Colonic mucosa (tissue), 4 donors: ENCODE results near the gene DIP2C. TPM values are rescaled to one million over a fixed set of nuclear protein-coding genes. Genes with fewer than 3 reads are reported as not detected.
"Not testable (repeated sequence)": the region's sequence is repeated elsewhere in the genome, so short reads cannot be mapped to it uniquely, and the experiment has no call there.

Source experiments
- DNase-seq: peaks from one replicate; pipeline ENCODE4 v3.0.0-alpha.2; 2020
- H3K27ac ChIP-seq: fragments of 200-600 bp; one replicate; pipeline ENCODE4 v1.8.0; 2021
- H3K27me3 ChIP-seq: fragments of 200-600 bp; one replicate; pipeline ENCODE4 v1.8.0; 2021
- H3K36me3 ChIP-seq: fragments of 200-600 bp; one replicate; pipeline ENCODE4 v1.8.0; 2021
- H3K4me1 ChIP-seq: fragments of 200-600 bp; one replicate; pipeline ENCODE4 v1.8.0; 2021; ENCODE audit warnings: mild to moderate bottlenecking
- H3K4me3 ChIP-seq: fragments of 200-600 bp; one replicate; pipeline ENCODE4 v1.8.0; 2021
- H3K9ac ChIP-seq, 2 donors: one replicate each; pipeline ENCODE4 v1.7.0; 2013; ENCODE audit warnings: control low read depth in 2 of 2, low read depth in 2 of 2, low read length in 2 of 2
- H3K9me3 ChIP-seq: fragments of 200-600 bp; one replicate; pipeline ENCODE4 v1.8.0; 2021
- intact Hi-C: fragments of 100-400 bp; cut with DNase I; formaldehyde crosslinking; loops from one replicate; pipeline ENCODE4 v1.14.1; 2022
- total RNA-seq, 2 donors: library from RNA; stranded (reverse); fragmentation: NEBNext Ultra II Directional in 1 of 2; extraction: Animal tissue kit (Norgen Biotek cat#: 25700) in 1 of 2; gene quantifications; one replicate each; pipeline ENCODE4 v1.2.1, GENCODE V29; 2021
- TF ChIP-seq, protein P1 (sequence below): fragments of 200-600 bp; IDR thresholded peaks from one replicate; pipeline ENCODE4 v1.8.0; 2022; ENCODE audit warnings: antibody characterized with exemption, mild to moderate bottlenecking
- donor health status: healthy.
- donor health status: DM: no; HTN: no; CAD: no.
- donor health status: DM: no; HTN: no; CAD: no.

The DIP2C gene
- total RNA-seq, 2 donors from 2014 or later: 7.6 to 11.2 TPM

DNA sequence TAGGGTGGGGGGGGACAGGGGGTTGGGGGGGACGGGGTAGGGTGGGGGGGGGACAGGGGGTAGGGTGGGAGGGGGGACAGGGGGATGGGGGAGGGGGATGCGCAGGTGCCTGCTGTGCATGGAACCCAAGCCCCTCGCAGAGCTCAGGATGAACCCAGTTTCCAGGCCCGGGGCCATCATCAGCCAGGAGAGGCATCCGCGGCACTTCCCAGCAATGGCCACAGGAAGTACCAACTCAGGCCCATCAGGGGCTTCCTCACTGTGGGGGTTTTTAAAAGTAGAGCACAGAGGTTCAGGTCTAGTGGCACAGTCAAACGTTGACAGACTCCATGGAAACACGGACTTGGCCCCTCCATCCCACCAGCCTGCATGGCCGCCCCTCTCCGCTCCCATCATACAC, 172.7 kb downstream of the DIP2C start:
- Histone ChIP-seq H3K27ac (no peak overlapping the region), H3K27me3 (no peaks in the 10 kb centered on the region), H3K36me3 (no peaks in the 10 kb centered on the region), H3K4me3 (no peak overlapping the region), H3K4me1 (no peaks in the 10 kb centered on the region), H3K9ac (no peak overlapping the region), H3K9me3 (no peaks in the 10 kb centered on the region)
- no peak for DNase-seq
- TF ChIP-seq, protein P1, sequence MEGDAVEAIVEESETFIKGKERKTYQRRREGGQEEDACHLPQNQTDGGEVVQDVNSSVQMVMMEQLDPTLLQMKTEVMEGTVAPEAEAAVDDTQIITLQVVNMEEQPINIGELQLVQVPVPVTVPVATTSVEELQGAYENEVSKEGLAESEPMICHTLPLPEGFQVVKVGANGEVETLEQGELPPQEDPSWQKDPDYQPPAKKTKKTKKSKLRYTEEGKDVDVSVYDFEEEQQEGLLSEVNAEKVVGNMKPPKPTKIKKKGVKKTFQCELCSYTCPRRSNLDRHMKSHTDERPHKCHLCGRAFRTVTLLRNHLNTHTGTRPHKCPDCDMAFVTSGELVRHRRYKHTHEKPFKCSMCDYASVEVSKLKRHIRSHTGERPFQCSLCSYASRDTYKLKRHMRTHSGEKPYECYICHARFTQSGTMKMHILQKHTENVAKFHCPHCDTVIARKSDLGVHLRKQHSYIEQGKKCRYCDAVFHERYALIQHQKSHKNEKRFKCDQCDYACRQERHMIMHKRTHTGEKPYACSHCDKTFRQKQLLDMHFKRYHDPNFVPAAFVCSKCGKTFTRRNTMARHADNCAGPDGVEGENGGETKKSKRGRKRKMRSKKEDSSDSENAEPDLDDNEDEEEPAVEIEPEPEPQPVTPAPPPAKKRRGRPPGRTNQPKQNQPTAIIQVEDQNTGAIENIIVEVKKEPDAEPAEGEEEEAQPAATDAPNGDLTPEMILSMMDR: no peak
- intact Hi-C loops: loop anchor here (10.0 kb wide), 2 partner anchors 148 to 178 kb away; no protein-coding TSS in a partner anchor

DNA sequence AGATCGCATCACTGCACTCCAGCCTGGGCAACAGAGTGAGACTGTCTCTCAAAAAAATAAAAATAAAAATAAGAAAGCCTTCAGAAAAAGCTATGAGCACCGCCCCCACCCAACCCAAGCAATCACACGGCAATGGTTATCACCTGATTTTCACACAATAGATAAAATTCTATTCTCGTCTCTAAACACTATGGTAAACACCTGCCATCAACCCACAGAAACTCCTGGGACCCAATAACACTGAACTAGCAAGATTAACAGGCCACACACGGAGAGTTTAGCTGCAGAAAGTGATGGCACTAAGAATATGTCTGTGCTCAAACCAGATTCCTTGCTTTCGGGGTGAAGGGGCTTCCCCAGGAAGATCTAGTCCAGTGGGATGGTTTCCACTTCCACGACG, 173.8 kb downstream of the DIP2C start:
- intact Hi-C loops: loop anchor here (10.0 kb wide), 2 partner anchors 149 to 179 kb away; no protein-coding TSS in a partner anchor
- TF ChIP-seq, protein P1: no peak

DNA sequence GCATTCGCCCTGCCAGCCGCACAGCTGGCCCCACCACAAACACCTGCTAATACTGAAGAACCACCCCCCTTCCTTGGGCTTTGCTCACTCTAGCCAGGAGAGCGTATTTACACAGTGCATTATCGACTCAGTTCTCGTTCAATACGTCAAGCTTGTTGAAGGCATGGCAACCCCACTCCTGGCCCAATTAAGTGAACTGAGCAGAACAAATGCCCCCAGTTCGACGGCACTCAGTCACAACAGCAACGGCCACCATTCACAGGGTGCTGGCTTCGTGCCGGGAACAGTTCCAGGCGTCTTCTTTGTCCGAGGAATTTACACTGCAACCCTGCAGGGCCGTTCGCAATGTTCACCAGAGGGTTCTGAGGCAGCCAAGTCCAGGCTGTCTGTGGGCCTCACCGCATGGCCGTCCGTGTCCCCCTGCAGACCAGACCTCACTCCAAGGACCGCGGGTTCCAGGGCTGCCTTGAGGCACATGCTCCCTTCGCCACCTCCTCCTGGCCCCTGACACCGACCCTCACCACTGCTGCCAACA, 175.3 kb downstream of the DIP2C start:
- peak overlapping the region in 1 of 2 donors; percentile 47 for H3K9ac ChIP-seq
- DNase-seq: no peak
- H3K27ac ChIP-seq: no peak overlapping the region
- H3K36me3 ChIP-seq: no peaks in the 10 kb centered on the region
- intact Hi-C loops: loop anchor here (5.0 to 10.0 kb wide), 3 partner anchors 151 to 273 kb away; no protein-coding TSS in a partner anchor
- H3K4me1 ChIP-seq: no peaks in the 10 kb centered on the region
- no peak overlapping the region for H3K4me3 ChIP-seq
- H3K9me3 ChIP-seq: no peaks in the 10 kb centered on the region
- no peaks in the 10 kb centered on the region for H3K27me3 ChIP-seq
- TF ChIP-seq, protein P1: no peak

More for the DNA sequence above, 173.8 kb downstream of the DIP2C start:
- DNase-seq: no peak
- H3K27me3 ChIP-seq: no peaks in the 10 kb centered on the region
- no peaks in the 10 kb centered on the region for H3K9me3 ChIP-seq
- H3K36me3 ChIP-seq: no peaks in the 10 kb centered on the region
- no peak overlapping the region for H3K4me3 ChIP-seq
- no peak overlapping the region for H3K27ac ChIP-seq
- H3K4me1 ChIP-seq: no peaks in the 10 kb centered on the region
- no peak overlapping the region for H3K9ac ChIP-seq

DNA sequence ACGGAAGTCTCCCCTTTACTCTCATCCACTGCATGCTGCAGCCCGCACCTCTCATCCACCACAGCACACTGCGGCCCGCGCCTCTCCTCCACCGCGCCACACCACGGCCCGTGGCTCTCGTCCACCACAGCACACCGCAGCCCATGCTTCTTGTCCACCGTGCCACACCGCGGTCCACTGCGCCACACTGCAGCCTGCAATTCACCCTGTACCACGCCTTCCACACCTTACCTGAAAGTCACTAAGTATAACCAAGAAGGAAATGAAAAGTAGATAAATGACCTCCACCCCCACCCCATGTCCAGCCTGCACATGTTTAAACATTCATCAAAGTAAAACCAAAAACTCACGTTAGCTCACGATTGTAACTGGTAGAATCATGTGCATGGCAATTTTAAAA, 176.1 kb downstream of the DIP2C start:
- no peaks in the 10 kb centered on the region for H3K36me3 ChIP-seq
- no peaks in the 10 kb centered on the region for H3K9me3 ChIP-seq
- peak overlapping the region in 1 of 2 donors; percentile 47 for H3K9ac ChIP-seq
- no peaks in the 10 kb centered on the region for H3K4me1 ChIP-seq
- no peak overlapping the region for H3K27ac ChIP-seq
- H3K4me3 ChIP-seq: peak overlapping the region; percentile 16
- intact Hi-C loops: loop anchor here (5.0 to 10.0 kb wide), 3 partner anchors 151 to 274 kb away; no protein-coding TSS in a partner anchor
- no peaks in the 10 kb centered on the region for H3K27me3 ChIP-seq
- TF ChIP-seq, protein P1: no peak
- peak; percentile 61 for DNase-seq

DNA sequence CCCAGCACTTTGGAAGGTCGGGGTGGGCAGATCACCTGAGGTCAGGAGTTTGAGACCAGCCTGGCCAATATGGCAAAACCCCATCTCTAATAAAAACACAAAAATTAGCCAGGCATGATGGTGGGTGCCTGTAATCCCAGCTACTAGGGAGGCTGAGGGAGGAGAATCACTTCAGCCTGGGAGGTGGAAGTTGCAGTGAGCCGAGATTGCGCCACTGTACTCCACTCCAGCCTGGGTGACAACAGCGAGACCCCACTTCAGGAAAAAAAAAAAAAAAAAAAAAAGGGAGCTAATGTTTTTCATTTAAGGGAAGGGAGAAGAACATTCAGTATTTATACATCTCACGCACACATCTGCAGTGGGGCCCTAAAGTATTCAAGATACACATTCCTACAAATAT, 176.8 kb downstream of the DIP2C start:
- not testable (repeated sequence) for DNase-seq, H3K36me3 ChIP-seq, H3K9ac ChIP-seq, H3K4me3 ChIP-seq, H3K27ac ChIP-seq, H3K9me3 ChIP-seq, H3K4me1 ChIP-seq, H3K27me3 ChIP-seq
- intact Hi-C loops: loop anchor here (5.0 to 10.0 kb wide), 3 partner anchors 152 to 275 kb away; no protein-coding TSS in a partner anchor

DNA sequence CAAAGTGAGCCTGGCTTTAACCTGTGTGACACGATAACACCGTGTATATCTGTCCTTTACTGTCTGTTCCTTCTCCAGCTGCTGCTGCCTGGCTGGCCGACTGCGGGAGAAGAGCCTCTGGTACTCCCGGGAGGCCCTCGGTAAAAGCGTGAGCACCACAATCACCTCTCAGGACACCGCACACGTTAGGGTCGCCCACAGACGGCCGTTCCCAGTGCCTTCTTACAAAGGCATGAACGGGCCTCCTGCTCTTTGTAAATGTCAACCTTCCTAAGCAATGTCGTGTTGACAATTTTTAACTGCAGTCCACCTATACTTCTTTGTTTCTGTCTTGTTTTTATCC, 177.6 kb downstream of the DIP2C start:
- Histone ChIP-seq H3K4me1 (no peaks in the 10 kb centered on the region), H3K9ac (no peak overlapping the region), H3K9me3 (no peaks in the 10 kb centered on the region), H3K36me3 (no peaks in the 10 kb centered on the region), H3K27me3 (no peaks in the 10 kb centered on the region), H3K27ac (no peak overlapping the region), H3K4me3 (no peak overlapping the region)
- intact Hi-C loops: loop anchor here (5.0 to 10.0 kb wide), 3 partner anchors 153 to 275 kb away; no protein-coding TSS in a partner anchor
- TF ChIP-seq, protein P1: no peak
- DNase-seq: no peak
